Measurements from ENCODE around the gene RPL23.

Gene RPL23

GRCh38 chr17:38883592-38884526 lies 30.3 kb upstream of the RPL23 start:
- DNase-seq, result no peak

GRCh38 chr17:38882870-38883269 lies 29.3 kb upstream of the RPL23 start:
- no peak for DNase-seq

- DNase-seq, result no peak
These were observed 28.2 kb upstream of the RPL23 start for GRCh38 chr17:38881600-38882191.

GRCh38 chr17:38879878-38880665 lies 26.6 kb upstream of the RPL23 start:
- DNase-seq, result no peak

DNA sequence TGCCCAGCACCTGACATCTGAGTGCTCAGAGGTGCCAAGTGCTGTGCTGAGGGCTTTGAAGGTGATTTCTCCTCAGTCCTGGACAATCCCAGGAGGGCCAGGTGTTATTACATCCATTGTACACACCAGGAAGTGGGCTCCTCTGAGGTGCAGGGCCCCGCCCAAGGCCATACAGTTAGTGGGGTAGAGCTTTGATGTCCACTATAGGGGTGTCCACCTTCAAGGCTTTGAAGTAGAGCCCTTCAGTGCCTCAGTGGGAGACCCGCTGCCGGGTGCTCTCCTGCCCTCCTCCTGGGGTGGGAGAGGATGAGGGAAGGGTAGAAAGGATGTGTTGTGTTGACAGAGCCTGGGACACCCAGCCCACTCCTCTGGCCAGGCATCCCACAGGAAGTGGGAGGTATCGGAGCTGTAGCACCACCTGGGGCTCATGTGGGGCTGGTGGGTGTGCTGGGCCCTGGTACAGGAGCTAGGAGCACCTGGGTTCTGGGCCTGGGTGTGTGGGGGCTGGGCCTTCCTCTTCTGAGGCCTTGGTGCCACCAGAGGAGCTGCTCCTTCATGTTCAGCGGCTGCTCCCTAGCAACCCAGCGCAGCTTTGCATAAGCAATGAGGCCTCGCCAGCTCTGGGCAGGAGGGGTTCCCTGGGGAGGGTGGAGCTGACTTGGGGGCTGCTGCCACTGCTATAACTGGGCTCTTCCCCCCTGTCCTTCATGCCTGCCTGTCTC lies 23.8 kb upstream of the RPL23 start:
- DNase-seq, result no peak

DNA sequence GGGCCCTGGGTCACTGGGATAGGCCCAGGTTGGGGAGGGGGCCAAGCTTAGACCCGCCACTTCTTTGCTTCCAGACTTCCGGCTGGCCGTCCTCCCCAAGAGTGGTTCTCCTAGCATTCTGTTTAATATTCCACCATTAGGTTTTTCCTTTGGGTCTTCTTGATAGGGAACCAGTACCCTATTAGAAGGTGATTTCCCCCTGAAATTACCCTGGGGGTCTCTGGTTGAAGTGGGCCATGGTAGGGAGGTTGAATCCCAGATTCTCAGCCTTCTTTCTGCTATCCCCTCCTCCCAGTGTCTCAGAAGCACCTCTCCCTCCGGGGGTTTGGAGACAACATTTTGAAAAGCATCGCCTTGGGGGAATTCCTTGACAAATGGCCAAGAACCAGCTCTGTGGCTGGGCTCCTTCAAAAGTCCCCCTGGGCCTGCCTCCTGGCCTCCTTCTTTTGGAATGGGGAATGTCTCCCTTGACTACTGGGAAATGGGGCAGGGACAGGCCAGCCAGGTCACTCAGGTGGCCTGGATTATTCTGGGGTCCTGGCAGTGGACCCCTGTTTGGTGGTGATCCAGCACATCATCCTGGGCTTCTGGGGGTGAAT lies 22.1 kb upstream of the RPL23 start:
- no peak for DNase-seq

DNA sequence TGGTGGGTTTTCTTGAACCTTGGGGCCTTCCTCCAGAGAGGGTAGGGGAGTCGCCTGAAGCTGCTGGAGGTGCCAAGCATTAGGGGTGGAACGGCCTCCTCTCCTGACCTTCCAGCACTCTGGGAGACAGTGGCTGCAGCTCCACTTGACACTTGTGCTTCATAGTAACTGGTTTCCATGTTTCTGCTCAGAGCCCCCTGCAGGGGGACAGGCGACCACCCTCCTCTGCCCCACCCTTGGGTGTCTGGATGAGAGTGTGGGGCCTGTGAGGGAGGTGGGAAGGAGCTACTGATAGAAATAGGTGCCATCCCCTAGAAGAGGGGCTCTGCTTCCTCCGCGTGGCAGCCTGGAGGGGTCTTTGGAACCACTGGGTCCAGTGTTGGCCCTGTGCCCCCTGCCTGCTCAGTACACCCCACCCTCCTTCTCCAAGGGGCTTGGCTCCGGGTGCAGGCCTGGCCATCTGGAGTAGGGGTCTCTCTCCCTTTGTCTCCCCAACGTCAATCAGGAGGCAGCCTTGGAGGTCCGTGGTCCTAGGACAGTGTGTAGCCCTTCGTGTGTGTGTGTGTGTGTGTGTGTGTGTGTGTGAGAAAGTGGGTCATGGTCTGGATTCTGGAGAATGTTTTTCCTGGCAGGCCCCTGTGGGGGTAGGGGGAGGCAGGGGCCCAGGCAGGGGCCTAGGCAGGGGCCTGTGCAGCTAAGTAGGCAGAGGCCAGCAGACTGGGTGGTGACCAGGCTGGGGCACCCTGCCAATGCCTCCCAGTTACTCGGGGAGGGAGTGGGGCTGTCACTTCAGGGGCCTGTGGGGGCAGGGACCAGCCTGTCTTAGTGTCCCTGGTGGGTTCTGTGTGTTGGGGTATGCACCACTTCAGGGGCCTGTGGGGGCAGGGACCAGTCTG lies 21.2 kb upstream of the RPL23 start:
- DNase-seq, result no peak

GRCh38 chr17:38873640-38874380 lies 20.3 kb upstream of the RPL23 start:
- no peak for DNase-seq

DNA sequence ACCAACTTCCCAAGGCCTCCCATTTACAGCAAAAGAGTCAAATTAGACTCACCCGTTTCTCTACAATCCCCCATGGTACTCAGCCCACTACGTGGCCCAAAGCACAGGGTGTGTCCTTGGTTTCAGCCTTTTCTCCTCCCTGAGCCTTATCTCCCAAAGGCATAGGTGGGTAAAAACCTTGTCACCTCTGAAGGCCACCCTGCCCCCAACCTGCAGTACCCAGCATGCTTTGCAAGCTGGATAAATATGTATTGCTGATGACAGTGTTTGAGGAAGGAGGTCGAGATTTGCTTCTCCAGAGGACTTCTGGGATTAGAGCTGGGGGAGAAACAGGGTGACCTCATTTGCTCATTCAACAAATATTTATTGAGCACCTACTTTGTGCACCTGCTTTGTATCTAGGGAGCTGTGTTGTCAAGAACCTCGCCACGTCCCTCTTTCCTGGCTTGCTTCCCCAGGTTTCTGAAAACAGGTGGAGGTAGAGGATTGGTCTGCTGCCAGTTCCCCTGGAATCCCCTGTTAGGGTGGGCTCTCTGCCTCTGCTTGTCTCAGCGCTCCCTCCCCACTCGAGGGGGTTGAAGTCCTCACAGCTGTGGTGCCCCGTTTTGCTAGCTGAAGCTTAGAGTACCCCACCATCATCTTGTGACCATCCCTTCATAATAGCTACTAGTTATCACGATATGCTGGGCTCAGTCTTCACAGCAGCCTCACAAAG lies 19.3 kb upstream of the RPL23 start:
- no peak for DNase-seq

- no peak for DNase-seq
These were observed 18.5 kb upstream of the RPL23 start for GRCh38 chr17:38872027-38872511.

DNA sequence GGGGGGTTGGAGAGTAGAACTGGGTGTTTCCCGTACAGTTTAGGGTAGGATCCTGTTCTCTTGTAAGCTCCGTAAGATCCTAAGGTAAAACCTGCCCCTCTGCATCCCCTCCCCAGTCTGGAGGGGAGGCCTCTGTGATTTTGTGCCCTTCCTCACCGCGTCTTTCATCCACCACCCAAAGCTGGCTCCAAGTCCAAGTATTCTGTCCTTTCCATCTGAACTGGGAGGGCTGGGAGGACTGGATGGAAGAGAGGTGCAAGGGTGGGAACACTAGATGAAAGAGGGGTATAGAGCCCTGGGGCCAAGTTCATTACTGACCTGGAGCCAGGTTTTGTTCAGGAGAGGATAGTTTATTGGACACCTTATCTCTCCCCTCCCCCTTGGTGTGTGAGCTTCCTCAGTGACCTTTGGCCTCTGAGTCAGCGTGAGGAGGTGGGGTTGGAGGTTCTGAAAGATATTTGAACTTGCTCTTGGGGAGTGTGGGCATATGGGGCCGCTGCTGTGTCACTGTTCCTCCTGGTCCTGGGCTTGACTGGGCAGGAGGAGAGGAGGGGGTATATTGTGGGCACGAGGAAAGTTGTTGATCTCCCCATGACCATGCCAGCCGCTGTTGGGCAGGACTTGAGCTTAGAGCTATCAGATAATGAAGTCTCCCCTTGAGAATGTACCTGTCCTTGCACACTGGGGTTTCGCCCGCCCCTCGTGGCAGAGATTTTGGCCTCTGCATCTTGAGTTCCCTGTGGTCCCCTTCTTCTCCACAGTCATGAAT lies 17.9 kb upstream of the RPL23 start:
- DNase-seq, result no peak

DNA sequence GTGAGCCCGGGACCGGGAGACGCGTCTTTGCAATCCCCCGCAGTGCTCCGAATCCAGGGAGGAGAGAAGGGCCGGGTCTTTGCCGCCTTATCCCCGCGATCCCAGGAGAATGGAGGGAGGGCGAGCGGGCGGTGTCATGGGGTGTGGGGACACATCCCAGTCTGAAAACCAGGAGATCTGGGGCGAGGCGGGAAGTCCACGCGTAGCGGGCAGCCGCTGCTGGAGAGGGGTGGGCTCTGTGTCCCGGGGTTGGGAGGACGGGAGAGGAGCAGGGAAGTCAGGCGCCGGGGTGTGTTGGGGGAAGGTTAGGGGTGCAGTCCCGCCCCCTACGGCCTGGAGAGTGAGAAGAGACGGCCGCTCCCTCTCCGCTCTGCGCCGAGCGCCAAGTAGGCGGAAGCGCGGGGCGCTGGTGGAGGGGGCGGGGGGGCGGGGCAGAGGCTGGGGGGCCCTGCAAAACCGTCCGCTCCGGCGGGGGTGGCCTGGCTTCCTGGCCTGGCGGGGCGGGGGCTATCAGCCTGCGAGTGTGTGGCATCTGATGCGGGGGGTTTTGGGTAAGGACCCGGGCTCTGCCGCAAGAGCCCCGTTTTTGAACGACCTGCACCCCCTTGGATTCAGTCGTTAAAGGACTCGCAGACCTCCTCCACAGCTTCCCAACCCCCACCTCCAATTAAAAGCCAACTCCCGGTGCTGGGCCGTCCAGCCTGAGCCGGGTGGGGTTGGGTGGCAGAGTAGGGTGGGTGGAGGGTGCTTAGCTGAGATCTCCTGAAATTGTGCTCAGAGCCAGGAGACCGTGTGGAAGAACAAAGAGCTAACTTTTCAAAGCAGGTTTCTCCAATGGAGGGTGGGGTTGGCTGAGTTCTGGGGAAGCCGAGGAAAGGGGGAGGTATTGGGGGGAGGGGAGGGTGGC lies 17.0 kb upstream of the RPL23 start:
- no peak for DNase-seq

DNA sequence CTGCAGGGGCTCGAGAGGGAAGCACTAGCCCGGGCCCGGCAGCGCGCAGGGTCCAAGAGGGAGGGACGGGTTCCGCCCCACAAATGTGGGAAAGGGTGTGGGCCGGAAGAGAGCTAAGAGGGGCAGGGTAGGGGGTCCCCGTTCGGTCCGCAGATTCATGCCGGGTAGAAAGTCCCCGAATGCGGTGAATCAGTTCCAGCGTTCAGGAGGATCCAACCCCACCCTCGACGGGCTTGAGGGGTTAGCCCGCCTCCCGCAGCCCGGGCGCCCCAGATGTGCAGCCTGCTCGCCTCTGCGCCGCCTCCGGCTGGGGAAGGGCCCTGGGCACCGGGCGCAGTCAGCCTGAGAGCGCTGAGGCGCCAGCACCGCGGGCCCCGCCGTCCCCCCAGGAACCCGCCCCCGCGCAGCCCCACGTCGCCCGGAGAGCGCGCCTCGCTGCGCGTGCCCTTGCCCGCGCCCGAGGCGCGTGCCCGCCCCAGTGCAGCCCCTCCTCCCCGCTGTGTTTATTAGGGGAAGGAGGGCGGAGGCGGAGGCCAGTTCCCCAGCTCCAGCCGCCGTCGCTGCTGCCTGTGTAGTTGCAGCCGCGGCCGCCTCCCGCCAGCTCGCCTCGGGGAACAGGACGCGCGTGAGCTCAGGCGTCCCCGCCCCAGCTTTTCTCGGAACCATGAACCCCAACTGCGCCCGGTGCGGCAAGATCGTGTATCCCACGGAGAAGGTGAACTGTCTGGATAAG lies 16.2 kb upstream of the RPL23 start, which contains the start of gene LASP1:
Gene LASP1 (plus strand): TSS at position 533 of the 733 bp plus-strand sequence. CDS start 132 bp downstream, at position 665.
- DNase-seq, result no peak

DNA sequence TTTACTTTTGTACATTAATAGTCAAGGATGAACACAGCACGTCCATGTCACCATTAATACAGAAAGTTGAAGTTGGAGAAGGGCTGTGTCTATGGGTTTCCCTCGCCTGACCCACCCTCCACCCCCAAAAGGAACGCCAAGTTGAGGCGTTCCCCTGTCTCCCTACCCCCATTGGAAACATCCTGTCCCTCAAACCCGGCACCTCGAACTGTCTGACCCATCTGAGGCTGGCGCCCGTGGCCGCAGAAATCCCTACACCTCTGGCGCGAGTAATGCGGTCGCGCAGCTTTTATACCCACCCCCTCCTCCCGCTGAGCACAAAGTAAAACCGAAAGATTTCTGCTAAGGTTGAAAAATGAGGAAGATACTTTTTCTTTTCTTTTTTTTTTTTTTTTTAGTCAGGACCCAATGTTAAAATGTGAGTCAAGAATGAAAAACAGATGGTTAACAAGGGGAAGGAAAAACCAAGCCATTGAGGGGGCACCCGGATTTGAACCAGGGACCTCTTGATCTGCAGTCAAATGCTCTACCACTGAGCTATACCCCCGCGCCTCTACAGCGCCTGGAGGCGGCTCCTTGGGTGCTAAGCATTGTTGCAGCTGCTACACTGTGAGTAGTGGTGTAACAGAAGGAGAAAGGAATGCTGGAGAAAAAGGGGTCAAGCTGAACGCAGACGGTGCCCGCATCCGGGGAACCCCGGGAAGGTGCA lies 15.4 kb upstream of the RPL23 start:
- DNase-seq, result peak; percentile 38

GRCh38 chr17:38867968-38868816 lies 14.7 kb upstream of the RPL23 start:
- no peak for DNase-seq

All from NCI-H2081 treated with DMSO at 0.1 percent for 48 hours (cell line).